Loucy (cell line): ENCODE measurements around the gene SLC27A2.

ENCODE experiments used
- CTCF ChIP-seq: fragments of 200-600 bp; sonication (generic); conservative IDR thresholded peaks from 2 replicates; pipeline ENCODE4 v1.5.1; 2014; ENCODE audit warnings: mild to moderate bottlenecking, antibody characterized with exemption, low read length
- EZH2phosphoT487 ChIP-seq: fragments of 200-600 bp; IDR thresholded peaks from 2 replicates; pipeline ENCODE4 v1.6.1; 2018; ENCODE audit warnings: antibody characterized with exemption, mild to moderate bottlenecking, moderate library complexity, borderline replicate concordance

- TF ChIP-seq EZH2phosphoT487 (no peak), CTCF (no peak)
Observed at GRCh38 chr15:50259276-50259675, 77.3 kb downstream of the SLC27A2 start.
